Tibial artery (tissue), 4 donors: ENCODE data around the gene AMBP.

Experiments
- DNase-seq, 2 donors: peaks; one replicate each; pipeline ENCODE4 v3.0.0-alpha.2; 2019
- H3K27ac ChIP-seq, 2 donors: fragments of 200-600 bp; sonication (generic) in 1 of 2; 1 replicate in 1 of 2; 2 replicates in 1 of 2; pipeline ENCODE4 v1.5.1; 2018 to 2019; ENCODE audit warnings: mild to moderate bottlenecking in 1 of 2
- H3K27me3 ChIP-seq, 2 donors: fragments of 200-600 bp; sonication (generic) in 1 of 2; one replicate each; pipeline versions ENCODE4 v1.5.1 to v1.6.0; 2016 to 2019
- H3K36me3 ChIP-seq, 3 donors: fragments of 200-600 bp; sonication (generic) in 2 of 3; one replicate each; pipeline ENCODE4 v1.5.1; 2016 to 2019; ENCODE audit warnings: mild to moderate bottlenecking in 2 of 3
- H3K4me1 ChIP-seq, 4 donors: fragments of 200-600 bp; sonication (generic) in 2 of 4; 1 replicate in 3 of 4; 2 replicates in 1 of 4; pipeline ENCODE4 v1.5.1; 2016 to 2019
- H3K4me3 ChIP-seq, 2 donors: fragments of 200-600 bp; sonication (generic) in 1 of 2; 1 replicate in 1 of 2; 2 replicates in 1 of 2; pipeline ENCODE4 v1.5.1; 2018 to 2019; ENCODE audit warnings: mild to moderate bottlenecking in 2 of 2
- H3K9me3 ChIP-seq, 3 donors: fragments of 200-600 bp; sonication (generic) in 1 of 3; one replicate each; pipeline ENCODE4 v1.5.1; 2016 to 2019
- CTCF ChIP-seq, 2 experiments: fragments of 200-600 bp in 1 of 2; fragments of 450-650 bp in 1 of 2; IDR thresholded peaks; one replicate each; pipeline ENCODE4 v1.5.1; 2017 to 2019; ENCODE audit warnings: antibody characterized with exemption in 2 of 2, mild to moderate bottlenecking in 1 of 2, moderate library complexity in 1 of 2
- intact Hi-C: fragments of 100-400 bp; cut with DNase I; formaldehyde crosslinking; loops from one replicate; pipeline ENCODE4 v1.15.0; 2023; ENCODE audit warnings: low total_unique reads

AMBP gene

GRCh38 chr9:114035845-114036801 is 42.0 kb downstream of the AMBP start:
- Histone ChIP-seq H3K36me3 (peaks cover 42 to 80% (median 49%) of the 10 kb centered on the region in 3 donors), H3K27ac (no peak overlapping the region), H3K4me3 (no peak overlapping the region), H3K9me3 (peaks cover 0 to 6% (median 0%) of the 10 kb centered on the region in 3 donors), H3K27me3 (no peaks in the 10 kb centered on the region), H3K4me1 (peaks cover 0 to 22% (median 4%) of the 10 kb centered on the region in 4 donors)
- no peak for TF ChIP-seq CTCF (IDR thresholded peaks at IDR 0.05)
- intact Hi-C loops: no loop called here
- peak in 1 of 2 donors; percentile 50 for DNase-seq

- TF ChIP-seq CTCF (IDR thresholded peaks at IDR 0.05): no peak
- no peaks in the 10 kb centered on the region for H3K27me3 ChIP-seq
- peaks cover 0 to 22% (median 4%) of the 10 kb centered on the region in 4 donors for H3K4me1 ChIP-seq
- intact Hi-C loops: no loop called here
- peaks cover 0 to 6% (median 0%) of the 10 kb centered on the region in 3 donors for H3K9me3 ChIP-seq
- peaks cover 42 to 88% (median 49%) of the 10 kb centered on the region in 3 donors for H3K36me3 ChIP-seq
- H3K27ac ChIP-seq: peak overlapping the region; percentile 29 to 32
- peak in 1 of 2 donors; percentile 62 for DNase-seq
- no peak overlapping the region for H3K4me3 ChIP-seq
Observed at GRCh38 chr9:114035221-114035844, 42.8 kb downstream of the AMBP start.

- no peak for TF ChIP-seq CTCF (IDR thresholded peaks at IDR 0.05)
- Histone ChIP-seq H3K27me3 (no peaks in the 10 kb centered on the region), H3K36me3 (peaks cover 38 to 90% (median 43%) of the 10 kb centered on the region in 3 donors), H3K9me3 (peaks cover 0 to 6% (median 0%) of the 10 kb centered on the region in 3 donors), H3K4me1 (peaks cover 0 to 22% (median 4%) of the 10 kb centered on the region in 4 donors), H3K4me3 (no peak overlapping the region), H3K27ac (peak overlapping the region; percentile 29 to 32)
- peak in 1 of 2 donors; percentile 69 for DNase-seq
- intact Hi-C loops: loop anchor here (5.0 kb wide), 3 partner anchors 222 to 352 kb away; no protein-coding TSS in a partner anchor
Observed at GRCh38 chr9:114034661-114035062, 43.4 kb downstream of the AMBP start.

- TF ChIP-seq CTCF (IDR thresholded peaks at IDR 0.05): no peak
- no peaks in the 10 kb centered on the region for H3K27me3 ChIP-seq
- no peak overlapping the region for H3K27ac ChIP-seq
- peaks cover 0 to 22% (median 4%) of the 10 kb centered on the region in 4 donors for H3K4me1 ChIP-seq
- DNase-seq: peak in 1 of 2 donors; percentile 38
- no peak overlapping the region for H3K4me3 ChIP-seq
- intact Hi-C loops: loop anchor here (5.0 kb wide), 3 partner anchors 222 to 352 kb away; no protein-coding TSS in a partner anchor
- H3K9me3 ChIP-seq: peaks cover 0 to 6% (median 0%) of the 10 kb centered on the region in 3 donors
- peaks cover 42 to 90% (median 42%) of the 10 kb centered on the region in 3 donors for H3K36me3 ChIP-seq
Observed at GRCh38 chr9:114034196-114034595, 43.9 kb downstream of the AMBP start.

GRCh38 chr9:114033397-114034103 is 44.5 kb downstream of the AMBP start:
- no peak overlapping the region for H3K27ac ChIP-seq
- H3K4me1 ChIP-seq: peaks cover 0 to 22% (median 4%) of the 10 kb centered on the region in 4 donors
- H3K9me3 ChIP-seq: peaks cover 0 to 6% (median 0%) of the 10 kb centered on the region in 3 donors
- DNase-seq: peak in 1 of 2 donors; percentile 65
- intact Hi-C loops: loop anchor here (5.0 kb wide), 3 partner anchors 221 to 351 kb away; no protein-coding TSS in a partner anchor
- TF ChIP-seq CTCF (IDR thresholded peaks at IDR 0.05): peak; percentile 52 to 58
- no peak overlapping the region for H3K4me3 ChIP-seq
- peaks cover 38 to 90% (median 42%) of the 10 kb centered on the region in 3 donors for H3K36me3 ChIP-seq
- no peaks in the 10 kb centered on the region for H3K27me3 ChIP-seq
